GM21367 (cell line): ENCODE data around the gene TXNDC16.

Experiments
- ATAC-seq: cut with Tn5 transposase; IDR thresholded peaks from one replicate; pipeline ENCODE4 v1.9.1; 2021; ENCODE audit not compliant: unreplicated experiment

The TXNDC16 gene

GRCh38 chr14:52455291-52456088, 96.8 kb downstream of the TXNDC16 start:
- no peak for ATAC-seq

- no peak for ATAC-seq
Measured at GRCh38 chr14:52447236-52447635, 105.1 kb downstream of the TXNDC16 start.

- no peak for ATAC-seq
Measured at GRCh38 chr14:52446355-52446754, 106.0 kb downstream of the TXNDC16 start.

GRCh38 chr14:52443506-52443905, 108.8 kb downstream of the TXNDC16 start:
- ATAC-seq: no peak

- no peak for ATAC-seq
Measured at GRCh38 chr14:52442602-52443001, 109.7 kb downstream of the TXNDC16 start.

GRCh38 chr14:52442166-52442565, 110.1 kb downstream of the TXNDC16 start:
- no peak for ATAC-seq

- ATAC-seq: no peak
Measured at GRCh38 chr14:52439476-52439875, 112.8 kb downstream of the TXNDC16 start.

GRCh38 chr14:52434955-52435354, 117.3 kb downstream of the TXNDC16 start:
- no peak for ATAC-seq

GRCh38 chr14:52430474-52430873, 121.8 kb downstream of the TXNDC16 start:
- ATAC-seq: no peak

GRCh38 chr14:52429451-52429850, 122.9 kb downstream of the TXNDC16 start:
- no peak for ATAC-seq

- ATAC-seq: no peak
Measured at GRCh38 chr14:52427460-52427859, 124.8 kb downstream of the TXNDC16 start.

GRCh38 chr14:52422650-52423356, 129.5 kb downstream of the TXNDC16 start:
- no peak for ATAC-seq

GRCh38 chr14:52417139-52417538, 135.2 kb downstream of the TXNDC16 start:
- ATAC-seq: no peak

- ATAC-seq: no peak
Measured at GRCh38 chr14:52413729-52414408, 138.4 kb downstream of the TXNDC16 start.

GRCh38 chr14:52412426-52412825, 139.9 kb downstream of the TXNDC16 start:
- ATAC-seq: no peak

- ATAC-seq: no peak
Measured at GRCh38 chr14:52405314-52405713, 147.0 kb downstream of the TXNDC16 start.

- peak; percentile 68 for ATAC-seq
Measured at GRCh38 chr14:52402812-52403526, 149.3 kb downstream of the TXNDC16 start.

GRCh38 chr14:52400846-52401245, 151.5 kb downstream of the TXNDC16 start:
- ATAC-seq: no peak

- ATAC-seq: no peak
Measured at GRCh38 chr14:52399921-52400595, 152.2 kb downstream of the TXNDC16 start.

GRCh38 chr14:52399104-52399503, 153.2 kb downstream of the TXNDC16 start:
- ATAC-seq: no peak

GRCh38 chr14:52397844-52398243, 154.5 kb downstream of the TXNDC16 start:
- ATAC-seq: no peak
